NOMO-1 (cell line): ENCODE data around the gene ASXL1.

Experiments used
- DNase-seq, 2 experiments: peaks; one replicate each; lab custom pipeline; 2025; ENCODE audit not compliant: unreplicated experiment in 2 of 2; lab: John Stamatoyannopoulos, UW

The ASXL1 gene

DNA sequence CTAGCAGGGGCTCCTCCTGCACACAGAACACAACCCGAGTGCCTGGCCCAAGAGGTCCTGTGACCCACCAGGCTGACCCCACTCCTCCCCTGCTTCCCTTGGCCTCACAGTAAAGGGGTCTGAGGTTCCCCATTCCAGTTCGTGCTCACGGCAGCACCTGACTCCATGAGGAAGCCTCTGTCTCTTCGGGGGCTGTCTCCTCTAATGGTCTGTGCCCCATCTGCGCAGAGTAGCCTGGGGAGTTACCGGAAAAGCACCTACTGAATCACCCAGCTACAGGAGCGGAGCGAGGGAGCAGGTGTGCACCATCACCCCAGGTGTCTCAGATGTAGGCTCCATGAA, 93.2 kb downstream of the ASXL1 start:
- DNase-seq = no peak

DNA sequence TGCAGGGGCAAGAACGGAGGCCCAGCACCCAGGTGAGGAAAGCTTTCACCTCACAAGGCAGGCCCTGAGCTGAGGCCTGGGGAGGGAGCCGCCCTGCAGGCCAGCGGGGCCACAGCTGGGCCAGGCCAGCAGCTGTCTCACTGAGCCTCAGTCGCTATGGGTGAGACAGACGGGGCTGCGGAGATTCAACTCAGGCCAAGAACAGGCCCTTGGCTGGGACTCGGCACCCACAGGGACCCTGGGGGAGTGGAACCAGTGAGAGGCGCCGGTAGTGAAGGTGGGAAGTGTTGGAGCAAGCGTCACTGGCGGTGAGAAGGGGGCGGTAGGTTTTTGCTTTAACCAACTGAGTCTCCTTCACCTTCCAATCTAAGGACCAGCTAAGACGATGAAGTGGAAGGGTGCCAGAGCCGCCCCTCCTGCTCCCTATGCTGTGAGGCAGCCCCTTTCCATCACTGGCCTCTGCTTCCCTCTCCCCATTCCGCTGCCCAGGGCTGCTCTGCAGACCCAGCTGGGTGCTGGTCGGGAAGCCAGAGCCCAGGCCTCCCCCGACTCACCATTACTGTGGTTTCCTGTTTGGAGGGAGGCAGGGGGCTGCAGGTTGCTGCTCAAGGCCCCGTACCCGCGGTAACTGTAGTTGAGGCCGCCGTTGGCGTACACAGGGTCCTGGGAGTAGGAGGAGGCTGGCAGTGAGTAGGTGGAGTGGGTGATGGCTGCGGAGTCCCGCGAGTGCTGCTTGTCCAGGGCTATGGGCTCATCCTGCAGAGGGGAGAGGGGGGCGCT, 93.7 kb downstream of the ASXL1 start:
- DNase-seq = no peak

DNA sequence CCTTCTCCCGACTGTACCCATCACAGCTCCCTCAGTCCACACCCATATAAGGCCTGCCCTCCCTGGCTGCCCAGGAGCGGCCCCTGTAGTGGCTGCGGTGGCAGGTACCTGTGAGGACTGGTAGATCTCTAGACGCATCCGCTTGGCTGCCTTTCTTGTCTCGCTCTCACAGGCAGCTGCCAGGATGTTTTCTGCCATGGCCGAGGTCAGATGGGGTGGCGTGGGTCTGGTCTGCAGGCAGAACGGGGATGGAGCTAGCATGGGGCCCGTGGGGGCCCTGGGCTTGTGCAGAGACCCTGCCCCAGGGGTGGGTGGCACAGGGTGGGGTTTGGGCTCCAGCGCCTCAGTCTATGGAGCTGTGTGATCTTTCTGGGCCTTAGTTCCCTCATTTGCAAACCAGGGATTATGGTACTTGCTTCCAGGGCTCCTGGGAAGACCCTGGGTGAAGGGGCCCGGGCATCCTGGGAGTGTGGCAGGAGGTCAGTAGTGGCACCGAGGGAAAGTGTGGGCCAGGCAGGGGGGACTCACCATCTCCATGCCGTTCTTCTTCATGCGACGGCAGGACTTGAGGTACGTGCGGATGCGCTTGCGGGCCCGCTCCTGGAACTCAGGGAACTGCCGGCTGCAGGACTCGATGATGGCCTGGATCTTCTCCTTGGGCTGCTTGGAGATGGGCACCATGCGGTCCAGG, 94.8 kb downstream of the ASXL1 start:
- DNase-seq = no peak

DNA sequence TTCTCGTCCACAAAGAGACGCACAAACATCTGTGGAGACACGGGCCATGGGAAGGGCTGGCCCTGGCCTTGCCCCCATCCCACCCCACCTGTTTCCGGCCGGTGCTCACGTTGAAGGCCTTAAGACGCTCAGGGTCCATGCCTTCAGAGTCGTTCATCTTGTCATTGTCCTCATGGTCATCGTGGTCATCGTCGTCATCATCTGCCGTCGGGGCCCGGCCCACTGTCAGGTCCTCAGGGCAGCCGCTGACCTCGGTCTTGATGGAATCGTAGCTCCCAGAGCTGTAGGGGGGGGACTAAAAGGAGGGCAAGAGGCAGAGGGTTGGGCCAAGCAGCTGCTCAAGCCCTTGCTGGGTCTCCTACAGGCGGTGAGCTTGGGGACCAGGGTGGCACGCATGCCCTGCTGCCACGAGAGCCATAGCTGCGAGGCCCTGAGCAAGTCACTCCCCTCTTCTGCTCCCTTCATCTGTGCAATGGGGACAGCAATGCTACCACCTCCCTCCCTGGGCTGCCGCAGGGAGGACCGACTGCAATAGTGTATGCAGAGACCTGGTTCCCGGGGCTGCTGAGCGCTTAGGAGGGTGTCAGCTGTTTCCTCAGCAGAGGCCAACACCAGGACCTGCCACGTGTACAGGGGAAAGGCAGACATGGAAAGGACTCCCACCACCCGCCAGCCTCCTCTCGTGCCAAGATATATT, 95.5 kb downstream of the ASXL1 start:
- no peak for DNase-seq

DNA sequence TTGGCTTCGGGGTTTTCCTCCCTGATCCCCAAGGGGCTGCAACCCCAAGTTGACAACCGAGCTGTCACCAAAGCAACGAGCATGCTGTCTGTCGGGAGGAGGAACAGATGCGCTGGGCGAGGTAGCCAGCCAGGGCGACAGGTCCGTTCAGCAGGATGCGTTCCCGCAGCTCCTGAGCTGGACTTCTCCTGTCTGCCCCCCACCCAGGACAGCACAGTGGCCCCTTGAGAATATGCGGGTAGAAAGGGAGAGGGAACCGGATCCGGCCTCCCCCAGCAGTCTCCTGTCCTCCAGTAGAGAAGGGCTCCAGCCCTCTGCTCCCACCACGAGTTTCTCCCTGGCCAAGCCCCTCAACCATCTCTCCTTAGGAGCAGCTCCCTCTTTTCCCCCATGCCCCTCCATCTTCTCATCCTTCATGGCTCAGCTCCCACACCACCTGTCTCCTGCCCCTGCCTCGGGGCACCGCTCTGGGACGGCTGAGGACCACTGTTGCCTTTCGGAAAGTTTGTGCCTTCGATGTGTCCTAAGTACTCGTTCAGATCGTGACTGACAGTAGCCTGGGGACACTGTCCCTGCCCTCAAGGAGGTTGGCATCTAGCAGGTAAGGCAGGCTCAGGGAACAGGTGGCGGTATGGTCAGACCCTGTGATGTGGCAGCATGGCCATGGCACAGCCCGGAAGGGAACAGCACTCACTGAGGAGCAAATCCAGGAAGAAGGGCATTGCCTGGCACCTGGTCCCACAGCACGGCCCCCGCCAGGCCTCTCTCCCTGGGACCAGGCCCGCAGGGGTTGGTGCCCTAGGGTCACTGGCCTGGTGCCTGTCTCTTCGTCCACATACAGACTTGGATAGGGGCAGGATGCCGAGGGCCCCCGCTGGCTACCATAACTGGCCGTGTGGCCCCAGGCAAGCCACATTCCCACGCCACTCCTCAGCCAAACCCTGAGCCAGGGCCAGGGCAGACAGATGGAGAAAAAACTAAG, 96.3 kb downstream of the ASXL1 start:
- DNase-seq = no peak

DNA sequence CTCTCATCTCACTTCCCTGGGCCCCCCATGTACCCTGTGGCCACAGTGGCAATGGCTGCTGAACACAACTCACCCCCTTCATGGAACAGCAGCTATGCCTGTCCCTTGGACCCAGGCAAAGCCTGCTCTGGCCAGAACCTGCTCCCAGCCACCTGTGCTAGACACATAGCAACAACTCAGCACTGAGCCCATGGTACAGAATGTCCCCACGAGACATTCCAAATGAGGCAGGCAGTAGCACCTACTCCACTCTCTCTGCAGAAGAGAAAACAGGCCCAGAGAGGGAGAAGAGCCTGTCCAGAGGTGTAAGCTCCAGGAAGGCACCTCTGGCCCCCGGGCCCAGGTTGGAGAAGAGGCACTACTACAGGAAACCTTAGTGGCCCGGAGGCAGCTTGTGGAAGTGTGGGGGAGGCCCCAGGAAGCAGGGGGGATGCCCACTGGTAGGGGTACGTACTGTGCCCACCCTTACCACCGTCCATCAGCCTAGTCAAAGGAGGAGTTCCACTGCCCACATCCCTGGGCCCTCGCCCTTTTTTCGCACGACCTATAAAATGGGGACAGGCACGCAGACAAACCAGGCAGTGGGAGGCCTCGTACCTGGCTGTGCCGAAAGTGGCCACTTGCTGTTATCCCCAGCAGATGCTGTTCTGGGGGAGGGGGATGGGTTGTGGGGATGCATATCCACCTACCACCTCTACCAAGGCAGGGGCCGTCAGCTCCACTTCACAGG, 97.2 kb downstream of the ASXL1 start:
- no peak for DNase-seq

DNA sequence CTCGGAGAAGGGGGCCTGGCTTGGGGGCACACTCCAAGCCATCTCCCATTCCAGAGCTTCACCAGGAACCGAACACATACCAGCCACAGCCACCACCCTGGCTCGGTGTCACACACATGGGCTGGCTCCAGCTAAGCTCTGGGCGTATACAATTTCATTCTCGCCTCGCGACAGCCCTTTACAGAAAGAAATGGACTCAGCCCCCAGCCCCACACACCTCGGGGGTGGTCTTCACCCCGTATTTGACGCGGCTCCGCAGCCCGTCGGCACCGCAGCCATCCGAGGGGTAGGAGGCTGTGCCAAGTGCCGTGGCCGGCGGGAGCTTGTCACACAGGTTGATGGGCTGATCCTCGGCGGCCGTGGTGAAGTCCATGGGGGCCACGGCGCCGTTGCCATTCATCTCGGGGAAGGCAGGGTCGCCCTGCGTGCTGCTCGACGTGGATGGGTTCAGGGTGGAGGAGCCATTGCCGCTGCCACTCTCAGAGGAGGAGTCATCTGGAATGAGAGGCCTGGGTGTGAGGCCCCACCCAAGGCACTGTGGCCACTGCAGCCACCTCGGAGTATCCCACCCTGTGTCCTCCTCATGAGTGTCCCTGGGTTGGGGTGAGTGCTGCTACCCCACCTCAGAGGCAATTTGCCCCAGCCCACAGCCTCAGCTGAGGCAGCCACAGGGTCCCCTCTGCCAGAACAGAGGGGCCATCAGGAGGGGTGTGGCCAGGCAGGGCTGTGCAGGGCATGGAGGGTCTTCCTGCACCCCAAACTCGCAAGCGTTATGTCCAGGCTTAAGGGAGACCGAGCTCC, 98.0 kb downstream of the ASXL1 start:
- DNase-seq = no peak

DNA sequence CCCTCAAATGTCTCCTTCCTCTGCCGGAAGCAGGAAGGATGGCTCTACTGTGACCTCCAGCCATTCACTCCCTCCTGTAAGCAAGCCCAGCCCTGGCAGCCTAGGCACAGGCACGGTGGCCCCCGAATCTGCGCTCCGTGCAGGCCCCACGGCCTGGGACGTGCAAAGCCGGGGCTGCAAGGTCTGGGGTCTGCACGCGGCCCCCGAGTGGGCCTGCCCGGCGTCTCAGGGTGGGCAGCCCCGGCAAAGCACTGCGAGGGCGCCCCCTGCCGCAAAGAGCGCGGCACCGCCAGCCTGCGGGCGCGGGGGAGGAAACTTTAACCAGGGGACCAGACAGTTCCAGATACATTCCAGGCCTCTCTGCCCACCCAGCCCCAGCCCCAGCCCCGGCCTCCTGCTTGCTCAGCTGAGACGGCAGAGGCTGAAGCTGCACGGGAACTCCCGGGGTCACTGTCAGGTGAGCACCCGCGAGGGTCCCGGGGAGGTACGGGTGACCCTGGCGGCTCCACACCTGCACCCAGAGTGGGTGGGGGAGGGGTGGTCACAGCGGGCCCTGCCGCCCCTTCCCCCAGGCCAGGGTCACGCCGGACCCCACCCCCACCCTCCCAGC, 98.8 kb downstream of the ASXL1 start:
- no peak for DNase-seq

DNA sequence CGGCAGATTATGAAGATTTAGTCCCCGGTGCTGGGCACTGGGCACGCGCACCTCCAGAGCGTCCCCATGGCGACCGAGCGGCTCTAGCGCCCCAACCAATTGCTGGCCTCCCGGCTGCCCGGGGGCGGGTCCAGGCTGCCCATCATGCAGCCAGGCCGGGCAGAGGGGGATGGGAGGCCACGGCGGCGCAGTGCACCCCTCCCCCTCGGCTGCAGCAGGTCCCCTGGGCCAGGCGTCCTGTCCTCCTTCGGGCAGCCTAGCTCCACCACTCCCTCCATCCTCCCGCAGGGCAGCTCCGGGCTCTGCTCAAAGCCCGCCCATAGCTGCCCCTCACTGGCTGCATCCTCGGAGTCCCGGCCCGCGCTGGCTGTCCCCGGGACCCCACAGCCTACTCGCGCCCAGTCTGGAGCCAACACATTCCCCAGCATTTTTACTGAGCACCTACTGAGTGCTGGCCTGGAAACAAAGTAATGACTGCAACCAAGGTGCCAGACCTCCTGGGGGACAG, 99.4 kb downstream of the ASXL1 start:
- DNase-seq = no peak

DNA sequence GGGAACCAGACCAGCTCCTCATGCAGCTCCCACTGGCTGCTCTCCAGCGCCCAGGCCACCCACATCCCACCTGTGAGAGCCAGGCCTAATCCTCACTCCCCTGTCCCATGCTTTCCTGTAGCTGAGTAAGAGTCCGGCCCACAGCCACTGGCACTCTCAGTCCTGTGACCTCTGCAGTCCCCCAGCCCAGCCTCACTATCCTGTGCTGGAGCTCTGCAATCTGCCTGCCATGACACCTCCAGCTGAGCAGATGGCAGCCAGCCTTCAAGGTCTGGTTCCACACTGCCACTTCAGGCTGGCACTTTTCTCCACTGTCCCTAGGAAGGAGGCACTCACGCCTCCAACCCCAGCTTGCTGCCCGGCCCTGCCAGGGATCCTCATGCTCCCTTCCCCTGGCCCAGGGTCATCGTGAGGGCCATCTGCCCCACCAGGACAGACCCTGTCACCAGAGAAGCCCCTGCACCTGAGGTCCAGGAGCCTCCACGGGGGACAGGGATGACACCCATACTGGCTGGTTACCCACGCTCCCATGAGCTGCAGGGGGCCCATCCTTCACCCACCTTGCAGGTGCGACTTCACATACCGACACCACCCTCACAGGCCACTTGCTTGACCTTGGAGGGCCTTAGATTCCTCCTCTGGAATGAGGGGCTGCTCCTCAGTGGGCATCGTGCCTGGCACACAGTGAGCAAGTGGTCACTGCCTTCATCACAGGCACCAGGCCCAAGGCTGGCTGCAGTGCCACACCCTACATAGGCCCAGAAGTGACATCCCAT, 100.1 kb downstream of the ASXL1 start:
- no peak for DNase-seq

DNA sequence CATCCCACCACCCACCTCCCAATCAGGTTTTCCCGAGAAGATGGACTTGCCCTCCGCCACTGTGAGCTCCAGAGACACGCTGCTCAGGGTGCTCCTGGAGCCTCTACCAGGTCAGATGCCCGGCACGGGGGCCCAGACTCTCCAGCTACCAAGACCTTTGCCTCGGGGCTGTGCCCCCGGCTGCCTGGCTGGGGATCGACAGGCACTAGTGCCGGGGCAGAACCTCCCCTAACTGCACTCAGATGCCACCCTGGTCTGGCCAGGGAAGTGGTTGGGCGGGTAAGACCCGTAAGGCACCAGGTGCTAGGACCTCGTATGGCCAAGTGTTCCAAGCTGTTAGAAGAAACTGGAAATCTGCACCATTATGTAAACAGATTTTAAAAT, 100.7 kb downstream of the ASXL1 start:
- DNase-seq = no peak

DNA sequence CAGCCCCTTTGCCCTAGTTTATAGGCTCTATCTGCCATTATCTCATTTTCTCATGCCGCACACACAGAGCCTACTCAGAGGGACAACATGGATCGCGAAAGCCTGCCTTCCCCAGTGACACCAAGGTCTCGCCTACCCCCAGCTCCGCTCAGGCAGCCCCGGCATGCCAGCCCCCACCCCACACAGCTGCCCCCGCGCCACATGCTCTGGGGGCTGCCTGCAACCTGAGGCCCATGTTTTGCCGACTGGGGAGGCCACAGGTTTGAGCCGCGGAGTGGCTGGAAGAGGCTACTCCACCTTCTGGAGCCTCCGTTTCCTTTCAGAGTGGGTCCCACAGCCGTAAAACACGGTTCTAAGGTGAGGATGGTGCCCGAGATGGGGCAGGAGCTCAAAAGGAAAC, 102.1 kb downstream of the ASXL1 start:
- DNase-seq = no peak

DNA sequence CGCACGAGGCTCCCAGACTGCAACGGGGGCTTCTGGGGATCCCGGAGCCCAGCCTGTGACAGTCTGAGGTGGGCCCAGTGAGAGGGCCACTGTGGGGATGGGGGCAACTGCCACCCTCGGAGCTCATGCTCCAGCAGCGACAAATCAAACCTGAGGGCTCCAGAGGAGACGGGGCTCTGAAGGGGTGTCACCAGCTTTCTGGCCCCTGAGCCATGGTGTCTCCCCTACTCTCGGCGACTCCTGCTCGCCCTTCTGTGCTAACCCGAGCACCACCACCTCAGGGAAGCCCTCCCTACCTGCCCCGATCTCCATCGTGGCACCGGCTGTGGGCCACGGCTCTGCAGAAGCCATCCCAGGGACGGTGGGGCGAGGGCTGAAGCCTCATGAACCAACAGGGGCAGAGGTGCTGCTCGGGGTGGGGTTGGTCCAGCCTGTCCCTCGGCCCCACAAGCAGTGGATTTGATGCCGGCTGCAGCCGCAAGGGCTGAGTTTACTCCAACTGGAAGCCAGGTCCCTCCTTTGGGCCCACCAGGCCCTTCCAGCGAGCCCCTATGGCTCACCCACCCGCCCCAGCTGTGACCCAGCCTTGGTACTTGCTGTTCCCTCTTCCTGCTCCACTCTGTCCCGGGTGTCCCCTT, 102.7 kb downstream of the ASXL1 start:
- no peak for DNase-seq

DNA sequence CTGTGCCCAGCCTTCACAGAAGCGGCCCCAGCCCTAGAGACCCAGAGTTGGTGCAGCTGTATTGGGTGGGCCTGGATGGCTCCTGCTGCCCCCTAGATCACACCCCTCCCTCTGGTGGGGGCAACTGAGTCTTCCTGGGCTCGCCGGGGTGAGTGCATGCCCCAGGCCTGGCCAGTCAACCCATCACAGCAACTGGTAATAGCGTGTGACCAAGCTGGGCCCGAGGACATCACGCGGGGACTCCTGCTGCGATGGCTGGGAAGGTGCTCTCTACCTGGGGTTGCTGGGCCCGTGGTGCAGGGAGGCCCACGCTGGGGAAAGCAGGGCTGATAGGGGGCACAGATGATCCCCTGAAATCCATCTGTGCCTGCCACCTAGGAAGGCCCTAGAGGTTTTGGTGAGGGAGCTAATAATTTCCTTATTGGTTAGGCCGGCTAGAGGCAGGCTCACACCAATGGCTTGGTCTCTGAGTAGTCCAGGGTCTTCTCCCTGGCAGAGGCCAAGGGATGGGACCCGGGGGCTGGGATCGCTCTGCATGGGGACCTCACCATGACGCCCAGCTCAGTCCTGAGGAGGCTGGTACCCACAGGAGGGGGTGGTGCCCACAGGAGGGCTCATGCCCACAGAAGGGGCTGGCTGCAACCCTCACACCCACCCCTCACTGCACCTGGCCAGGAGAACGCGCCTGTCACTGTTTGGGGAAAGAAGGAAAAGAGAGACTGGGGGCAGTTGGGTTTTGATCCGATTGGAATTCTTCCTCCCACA, 103.9 kb downstream of the ASXL1 start:
- DNase-seq = no peak

DNA sequence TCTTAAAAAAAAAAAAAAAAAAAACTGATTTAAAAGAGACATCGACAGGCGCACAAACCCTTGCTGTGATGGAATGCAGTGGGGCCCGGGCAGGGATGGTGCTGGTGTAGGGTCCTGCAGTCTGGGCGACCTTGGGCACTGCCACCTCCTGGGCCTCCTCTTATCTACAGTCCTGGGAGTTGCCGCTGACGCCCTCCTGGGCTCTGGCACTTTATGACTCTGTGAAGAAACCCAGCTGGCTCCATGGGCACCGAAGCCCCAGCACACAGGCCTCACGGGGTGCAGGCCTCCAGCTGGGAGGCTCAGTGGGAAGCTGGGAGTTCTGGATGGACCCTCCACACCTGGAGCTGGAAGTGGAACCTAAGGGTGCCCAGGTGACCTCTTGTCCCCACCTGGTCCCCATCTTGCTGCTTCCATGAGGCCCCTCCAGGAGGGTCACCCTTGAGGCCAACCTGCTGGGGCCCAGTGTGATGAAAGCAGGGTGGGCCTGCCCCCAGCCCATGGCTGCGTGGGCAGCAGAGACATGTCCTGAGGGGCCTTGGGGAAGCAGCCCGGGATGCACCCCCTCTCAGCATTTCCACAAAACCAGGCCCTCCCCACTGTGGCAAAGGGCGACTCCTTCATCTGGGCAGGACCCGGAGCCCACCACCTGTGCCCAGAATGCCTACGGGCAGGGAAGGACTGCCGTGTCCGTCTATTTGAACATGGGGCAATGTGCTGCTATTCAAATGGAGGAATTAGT, 104.9 kb downstream of the ASXL1 start:
- no peak for DNase-seq
